HepG2 (cell line): Measurements from ENCODE around the gene BTBD19. TPM values are rescaled to one million over a fixed set of nuclear protein-coding genes. Genes with fewer than 3 reads are reported as not detected.

Source experiments
- AHR ChIP-seq: IDR thresholded peaks from 2 replicates; pipeline ENCODE4 v1.6.1; 2018; ENCODE audit warnings: missing genetic modification reagents, missing compliant biosample characterization
- GATAD2A ChIP-seq: IDR thresholded peaks from 2 replicates; pipeline ENCODE4 v1.6.1; 2016
- GFI1 ChIP-seq: sonication (generic); formaldehyde crosslinking; IDR thresholded peaks from 2 replicates; pipeline ENCODE4 v1.5.0; 2020; ENCODE audit warnings: missing genetic modification reagents, mild to moderate bottlenecking, borderline replicate concordance
- HNRNPH1 ChIP-seq: fragments of 200-400 bp; formaldehyde crosslinking; optimal IDR thresholded peaks from 2 replicates; pipeline ENCODE3; 2017; ENCODE audit warnings: mild to moderate bottlenecking, low read depth, low read length
- MIER3 ChIP-seq: IDR thresholded peaks from 2 replicates; pipeline ENCODE4 v1.6.1; 2016; ENCODE audit warnings: missing compliant biosample characterization, borderline replicate concordance
- MLLT10 ChIP-seq: sonication (generic); formaldehyde crosslinking; IDR thresholded peaks from 2 replicates; pipeline ENCODE4 v1.4.0; 2020; ENCODE audit warnings: missing genetic modification reagents
- PAX8 ChIP-seq: sonication (generic); formaldehyde crosslinking; IDR thresholded peaks from 2 replicates; pipeline ENCODE4 v1.8.0; 2022; ENCODE audit warnings: mild to moderate bottlenecking, missing genetic modification reagents, borderline replicate concordance
- PLRG1 ChIP-seq: fragments of 450-650 bp; conservative IDR thresholded peaks from 2 replicates; pipeline ENCODE4 v1.6.1; 2016
- RBM22 ChIP-seq: fragments of 200-400 bp; formaldehyde crosslinking; optimal IDR thresholded peaks from 2 replicates; pipeline ENCODE3; 2017; ENCODE audit warnings: mild to moderate bottlenecking, low read length, moderate library complexity
- SP5 ChIP-seq: IDR thresholded peaks from 2 replicates; pipeline ENCODE4 v1.6.1; 2016; ENCODE audit warnings: low read depth, borderline replicate concordance
- TAF1 ChIP-seq: sonication (generic); formaldehyde crosslinking; IDR thresholded peaks from 2 replicates; pipeline ENCODE4 v1.4.0; 2020; ENCODE audit warnings: missing genetic modification reagents
- TCF7L2 ChIP-seq: IDR thresholded peaks from 2 replicates; pipeline ENCODE4 v1.6.1; 2011; ENCODE audit warnings: mild to moderate bottlenecking, low read depth, low read length, moderate library complexity
- XRCC5 ChIP-seq: fragments of 200-400 bp; formaldehyde crosslinking; optimal IDR thresholded peaks from 2 replicates; pipeline ENCODE3; 2017; ENCODE audit warnings: mild to moderate bottlenecking, low read length
- ZBTB7B ChIP-seq: sonication (generic); formaldehyde crosslinking; IDR thresholded peaks from 2 replicates; pipeline ENCODE4 v1.4.0; 2020; ENCODE audit warnings: missing genetic modification reagents
- ZNF24 ChIP-seq: fragments of 450-650 bp; IDR thresholded peaks from 2 replicates; pipeline ENCODE4 v1.6.1; 2017; ENCODE audit warnings: antibody characterized with exemption, mild to moderate bottlenecking
- ZNF569 ChIP-seq: sonication (generic); formaldehyde crosslinking; IDR thresholded peaks from 2 replicates; pipeline ENCODE4 v1.5.0; 2020; ENCODE audit warnings: mild to moderate bottlenecking, missing genetic modification reagents, moderate library complexity, borderline replicate concordance
- ZNF772 ChIP-seq: sonication (generic); formaldehyde crosslinking; IDR thresholded peaks from 2 replicates; pipeline ENCODE4 v1.5.0; 2020; ENCODE audit warnings: mild to moderate bottlenecking, missing genetic modification reagents
- polyA plus RNA-seq, 8 experiments: library from polyadenylated mRNA; depleted of rRNA in 3 of 8; stranded (reverse) in 7 of 8; unstranded in 1 of 8; fragments of >200 nt; fragmentation: Illumina TruSeq in 4 of 8; extraction: Trizol in 4 of 8; gene quantifications; 2 replicates each; pipeline versions ENCODE4 v1.2.1 to v1.2.3, GENCODE V29; 2011 to 2016; ENCODE audit warnings: low read depth in 4 of 8, missing spikeins in 1 of 8, mixed read lengths in 1 of 8; ENCODE audit not compliant: insufficient read depth in 1 of 8
- total RNA-seq, 5 experiments: library from RNA; depleted of rRNA; stranded (reverse); fragments of >200 nt; fragmentation: Illumina TruSeq; extraction: Trizol; gene quantifications; 2 replicates each; pipeline ENCODE4 v1.2.3, GENCODE V29; 2016; ENCODE audit warnings: low read depth in 1 of 5
- TF ChIP-seq, protein P1 (sequence below): sonication (generic); formaldehyde crosslinking; conservative IDR thresholded peaks from 2 replicates; pipeline ENCODE4 v1.4.0; 2020; ENCODE audit warnings: missing genetic modification reagents
- TF ChIP-seq, protein P2 (sequence below): sonication (generic); formaldehyde crosslinking; conservative IDR thresholded peaks from 2 replicates; pipeline ENCODE4 v1.5.0; 2020; ENCODE audit warnings: missing genetic modification reagents
- TF ChIP-seq, protein P3 (sequence below): sonication (generic); formaldehyde crosslinking; IDR thresholded peaks from 2 replicates; pipeline ENCODE4 v1.5.1; 2020; ENCODE audit warnings: missing genetic modification reagents, mild to moderate bottlenecking, borderline replicate concordance

BTBD19 gene
- total and polyA plus RNA-seq, 2 of the 13 experiments (the other 11 are each of a cell fraction or from before 2014, with no cell fraction given), result 2.7 to 6.7 TPM

DNA sequence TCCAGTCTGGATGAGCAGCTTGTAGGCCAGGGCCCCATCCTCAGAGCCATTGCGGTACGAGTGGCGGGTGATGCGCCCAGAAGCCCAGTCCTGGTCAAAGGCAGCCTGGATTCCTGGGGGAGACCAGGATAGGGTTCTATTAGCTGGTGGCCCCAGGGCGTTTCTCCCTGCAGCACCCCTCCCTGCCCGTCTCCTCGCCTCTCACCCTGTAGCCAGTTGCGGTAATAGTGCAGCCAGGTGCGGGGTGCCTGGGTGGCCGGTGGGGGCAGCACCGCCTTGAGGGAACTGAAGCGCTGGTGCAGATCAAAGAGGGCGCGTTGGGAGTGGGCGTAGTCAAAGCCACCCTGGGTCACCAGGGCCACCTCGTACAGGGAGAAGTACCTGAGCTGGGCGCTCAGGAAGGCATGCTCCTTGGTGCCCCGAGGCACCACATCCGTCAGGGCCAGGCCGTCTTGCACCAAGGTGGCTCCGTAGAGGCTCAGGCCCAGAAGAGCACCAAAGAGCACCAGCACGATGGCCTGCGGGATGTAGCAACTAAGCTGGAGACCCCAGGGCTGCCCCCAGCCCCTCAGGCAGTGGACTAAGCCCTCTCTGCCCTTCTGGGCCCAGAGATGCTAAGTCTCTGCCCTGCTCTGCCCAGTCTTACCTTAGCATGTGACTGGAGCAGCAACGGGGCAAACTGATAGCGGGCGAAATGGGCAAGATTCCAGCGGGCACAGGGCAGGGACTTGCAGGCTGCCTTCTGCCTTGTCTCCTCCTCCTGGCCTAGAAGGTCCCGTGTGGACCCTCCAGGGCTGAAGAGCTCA, 19.1 kb downstream of the BTBD19 start (continued):
- TF ChIP-seq MIER3, result no peak; the same call in 1 of the 2 replicates
- TF ChIP-seq, protein P1, sequence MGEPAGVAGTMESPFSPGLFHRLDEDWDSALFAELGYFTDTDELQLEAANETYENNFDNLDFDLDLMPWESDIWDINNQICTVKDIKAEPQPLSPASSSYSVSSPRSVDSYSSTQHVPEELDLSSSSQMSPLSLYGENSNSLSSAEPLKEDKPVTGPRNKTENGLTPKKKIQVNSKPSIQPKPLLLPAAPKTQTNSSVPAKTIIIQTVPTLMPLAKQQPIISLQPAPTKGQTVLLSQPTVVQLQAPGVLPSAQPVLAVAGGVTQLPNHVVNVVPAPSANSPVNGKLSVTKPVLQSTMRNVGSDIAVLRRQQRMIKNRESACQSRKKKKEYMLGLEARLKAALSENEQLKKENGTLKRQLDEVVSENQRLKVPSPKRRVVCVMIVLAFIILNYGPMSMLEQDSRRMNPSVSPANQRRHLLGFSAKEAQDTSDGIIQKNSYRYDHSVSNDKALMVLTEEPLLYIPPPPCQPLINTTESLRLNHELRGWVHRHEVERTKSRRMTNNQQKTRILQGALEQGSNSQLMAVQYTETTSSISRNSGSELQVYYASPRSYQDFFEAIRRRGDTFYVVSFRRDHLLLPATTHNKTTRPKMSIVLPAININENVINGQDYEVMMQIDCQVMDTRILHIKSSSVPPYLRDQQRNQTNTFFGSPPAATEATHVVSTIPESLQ (CRISPR knock-in tag), result no peak
- peak; percentile 91 for TF ChIP-seq SP5 (CRISPR knock-in tag)
- TF ChIP-seq ZNF772 (CRISPR knock-in tag), result peak; percentile 33
- TF ChIP-seq GATAD2A (CRISPR knock-in tag), result peak; percentile 74
- TF ChIP-seq AHR, result 0 out of 2 replicates have a peak, but pooled peaks have one; percentile 17
- TF ChIP-seq PLRG1, result no peak
- TF ChIP-seq ZNF569 (CRISPR knock-in tag), result no peak
- no peak; the same call in 1 of the 2 replicates for TF ChIP-seq TCF7L2
- TF ChIP-seq HNRNPH1, result no peak
- no peak for TF ChIP-seq PAX8
- TF ChIP-seq XRCC5, result peak; percentile 95
- TF ChIP-seq RBM22, result no peak
- peak; percentile 51; the same call in 1 of the 2 replicates for TF ChIP-seq GFI1
- TF ChIP-seq MLLT10 (CRISPR knock-in tag), result no peak
- TF ChIP-seq TAF1 (CRISPR knock-in tag), result peak; percentile 47; the same call in 1 of the 2 replicates
- TF ChIP-seq, protein P2, sequence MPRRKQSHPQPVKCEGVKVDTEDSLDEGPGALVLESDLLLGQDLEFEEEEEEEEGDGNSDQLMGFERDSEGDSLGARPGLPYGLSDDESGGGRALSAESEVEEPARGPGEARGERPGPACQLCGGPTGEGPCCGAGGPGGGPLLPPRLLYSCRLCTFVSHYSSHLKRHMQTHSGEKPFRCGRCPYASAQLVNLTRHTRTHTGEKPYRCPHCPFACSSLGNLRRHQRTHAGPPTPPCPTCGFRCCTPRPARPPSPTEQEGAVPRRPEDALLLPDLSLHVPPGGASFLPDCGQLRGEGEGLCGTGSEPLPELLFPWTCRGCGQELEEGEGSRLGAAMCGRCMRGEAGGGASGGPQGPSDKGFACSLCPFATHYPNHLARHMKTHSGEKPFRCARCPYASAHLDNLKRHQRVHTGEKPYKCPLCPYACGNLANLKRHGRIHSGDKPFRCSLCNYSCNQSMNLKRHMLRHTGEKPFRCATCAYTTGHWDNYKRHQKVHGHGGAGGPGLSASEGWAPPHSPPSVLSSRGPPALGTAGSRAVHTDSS (CRISPR knock-in tag), result no peak
- no peak; the same call in 1 of the 2 replicates for TF ChIP-seq ZBTB7B (CRISPR knock-in tag)
- no peak for TF ChIP-seq ZNF24
- TF ChIP-seq, protein P3, sequence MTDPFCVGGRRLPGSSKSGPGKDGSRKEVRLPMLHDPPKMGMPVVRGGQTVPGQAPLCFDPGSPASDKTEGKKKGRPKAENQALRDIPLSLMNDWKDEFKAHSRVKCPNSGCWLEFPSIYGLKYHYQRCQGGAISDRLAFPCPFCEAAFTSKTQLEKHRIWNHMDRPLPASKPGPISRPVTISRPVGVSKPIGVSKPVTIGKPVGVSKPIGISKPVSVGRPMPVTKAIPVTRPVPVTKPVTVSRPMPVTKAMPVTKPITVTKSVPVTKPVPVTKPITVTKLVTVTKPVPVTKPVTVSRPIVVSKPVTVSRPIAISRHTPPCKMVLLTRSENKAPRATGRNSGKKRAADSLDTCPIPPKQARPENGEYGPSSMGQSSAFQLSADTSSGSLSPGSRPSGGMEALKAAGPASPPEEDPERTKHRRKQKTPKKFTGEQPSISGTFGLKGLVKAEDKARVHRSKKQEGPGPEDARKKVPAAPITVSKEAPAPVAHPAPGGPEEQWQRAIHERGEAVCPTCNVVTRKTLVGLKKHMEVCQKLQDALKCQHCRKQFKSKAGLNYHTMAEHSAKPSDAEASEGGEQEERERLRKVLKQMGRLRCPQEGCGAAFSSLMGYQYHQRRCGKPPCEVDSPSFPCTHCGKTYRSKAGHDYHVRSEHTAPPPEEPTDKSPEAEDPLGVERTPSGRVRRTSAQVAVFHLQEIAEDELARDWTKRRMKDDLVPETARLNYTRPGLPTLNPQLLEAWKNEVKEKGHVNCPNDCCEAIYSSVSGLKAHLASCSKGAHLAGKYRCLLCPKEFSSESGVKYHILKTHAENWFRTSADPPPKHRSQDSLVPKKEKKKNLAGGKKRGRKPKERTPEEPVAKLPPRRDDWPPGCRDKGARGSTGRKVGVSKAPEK (CRISPR knock-in tag), result no peak
